ENCODE data around the gene LRRC3. TPM values are rescaled to one million over a fixed set of nuclear protein-coding genes. Genes with fewer than 3 reads are reported as not detected.
"Not testable (repeated sequence)": the region's sequence is repeated elsewhere in the genome, so short reads cannot be mapped to it uniquely, and the experiment has no call there.

The LRRC3 gene
- total RNA-seq, 1 donor from 2014 or later = 10.4 TPM

DNA sequence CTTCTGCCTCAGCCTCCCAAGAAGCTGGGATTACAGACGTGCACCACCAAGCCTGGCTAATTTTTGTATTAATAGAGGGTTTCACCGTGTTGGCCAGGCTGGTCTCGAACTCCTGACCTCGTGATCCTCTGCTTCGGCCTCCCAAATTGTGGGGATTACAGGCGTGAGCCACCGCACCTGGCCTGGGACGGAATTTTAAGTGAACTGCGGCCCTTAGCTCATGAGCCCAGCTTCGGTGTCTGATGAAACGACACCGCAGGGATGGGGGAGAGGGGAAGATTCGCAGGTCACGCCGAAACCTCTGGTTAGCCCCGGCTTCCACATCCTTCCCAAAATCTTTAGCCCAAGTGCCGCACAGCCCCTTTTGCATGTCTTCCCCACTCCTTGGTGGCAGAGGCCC is 39.1 kb downstream of the LRRC3 start:
- DNase-seq (ENCODE audit: extremely low read depth, low read depth, low spot score) = no peak

DNA sequence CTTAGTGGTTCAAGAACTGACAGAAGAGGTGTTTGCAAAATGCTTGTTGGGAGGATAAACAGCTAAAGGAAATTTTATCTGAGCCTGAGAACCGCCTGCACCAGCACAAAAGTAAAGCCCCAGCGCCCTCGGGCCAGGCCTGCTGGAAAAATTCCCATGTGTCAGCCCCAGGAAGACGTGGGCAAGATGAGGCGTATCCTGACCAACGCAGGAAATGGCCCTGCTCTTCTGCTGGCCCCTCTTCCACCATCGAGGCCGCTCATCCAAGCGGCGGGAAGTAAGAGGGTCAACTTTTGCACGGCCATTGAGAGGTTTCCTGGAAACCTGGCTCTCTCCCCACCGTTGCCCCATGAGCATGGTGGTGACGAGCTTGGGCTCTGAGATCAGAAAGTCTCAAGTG is 39.6 kb downstream of the LRRC3 start:
- no peak for DNase-seq (ENCODE audit: extremely low read depth, low read depth, low spot score)

DNA sequence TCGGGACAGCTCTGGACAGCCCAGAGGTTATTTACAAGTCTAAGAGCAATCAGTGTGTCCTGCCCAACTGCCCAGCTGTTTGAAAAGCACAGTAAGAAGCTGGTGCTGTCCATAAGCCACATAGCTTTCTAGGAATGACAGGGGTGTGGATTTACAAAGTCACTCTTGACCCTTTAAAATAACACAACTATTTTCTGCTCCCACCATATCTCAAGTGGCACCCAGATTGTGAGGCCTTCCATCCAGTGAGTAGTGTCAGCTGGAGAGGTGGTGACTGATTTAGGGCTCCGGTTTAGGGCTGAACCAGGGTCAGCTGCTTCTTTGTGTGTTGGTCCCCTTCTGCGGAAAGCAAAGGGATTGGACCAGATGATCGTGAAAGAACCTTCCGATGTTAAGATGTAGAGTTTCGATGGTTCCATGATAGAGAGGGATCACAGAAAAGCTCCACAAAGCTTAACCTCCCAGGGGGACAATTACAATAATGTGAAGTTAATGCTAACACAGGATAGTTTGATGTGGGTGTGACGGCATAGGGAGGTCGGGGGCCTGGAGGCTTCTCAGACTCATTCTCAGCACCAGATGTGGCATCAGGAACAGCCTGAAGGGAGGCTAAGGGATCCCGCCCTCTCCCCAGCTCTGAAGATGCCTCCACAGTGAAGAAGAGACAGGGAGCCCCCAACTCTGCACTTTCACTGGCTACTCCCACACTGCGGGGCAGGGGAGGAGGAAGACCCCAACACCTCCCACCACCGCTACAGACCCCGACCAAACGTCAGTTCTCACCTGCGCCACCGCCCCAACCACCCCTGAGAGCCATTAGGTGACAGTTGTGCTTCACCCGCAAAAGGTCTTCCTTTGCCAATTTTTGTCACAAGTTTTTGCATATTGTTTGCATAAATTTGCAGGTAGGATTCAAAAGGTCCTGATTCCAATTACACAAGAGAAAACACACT is 40.6 kb downstream of the LRRC3 start:
- no peak for DNase-seq (ENCODE audit: extremely low read depth, low read depth, low spot score)

DNA sequence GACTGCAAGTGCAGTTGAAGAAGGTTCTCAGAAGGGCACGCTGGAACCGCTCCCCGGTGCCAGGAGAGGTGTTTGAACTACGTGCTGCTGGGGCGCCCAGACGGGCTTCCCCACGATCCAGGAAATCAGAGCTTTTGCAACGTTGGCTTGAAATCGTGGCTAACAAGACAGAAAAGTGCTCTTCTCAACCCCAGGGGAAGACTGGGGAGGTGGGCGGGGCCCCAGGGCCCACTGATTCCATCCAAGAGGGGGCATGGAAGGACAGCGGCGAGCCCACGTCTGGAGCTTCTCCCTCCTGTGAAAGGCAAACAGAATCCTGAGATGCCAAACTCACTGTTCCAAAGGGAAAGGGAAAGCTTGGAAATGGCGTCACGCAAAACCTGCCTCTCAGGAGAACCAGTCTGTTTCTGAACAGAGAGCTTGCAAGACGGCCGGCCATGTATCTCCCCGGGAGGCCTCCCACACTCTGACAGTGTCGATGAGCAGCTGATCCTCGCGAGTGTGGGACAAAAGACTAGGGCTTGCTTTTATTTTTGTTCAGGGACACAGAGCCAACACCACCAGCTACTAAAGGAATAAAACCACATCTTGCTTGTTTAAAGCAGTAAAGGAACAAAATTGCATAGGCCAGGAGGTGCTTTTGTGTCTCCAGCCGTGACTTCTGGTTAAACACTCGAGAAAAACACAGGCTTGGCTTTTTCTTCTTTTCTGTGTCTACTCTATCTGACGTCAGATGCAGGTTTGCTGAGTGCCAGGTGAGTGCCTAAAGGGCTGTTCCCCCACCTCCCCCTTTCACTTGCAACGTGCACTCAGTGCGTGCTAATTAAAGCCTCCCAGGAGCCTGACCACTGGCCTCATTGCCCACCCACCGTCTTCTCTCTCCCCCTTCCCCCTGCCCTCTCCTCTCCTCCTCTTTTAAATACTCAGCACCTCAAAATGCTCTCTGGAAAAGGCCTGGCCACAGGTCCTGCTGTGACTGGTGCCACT is 41.5 kb downstream of the LRRC3 start:
- DNase-seq (ENCODE audit: extremely low read depth, low read depth, low spot score) = no peak

DNA sequence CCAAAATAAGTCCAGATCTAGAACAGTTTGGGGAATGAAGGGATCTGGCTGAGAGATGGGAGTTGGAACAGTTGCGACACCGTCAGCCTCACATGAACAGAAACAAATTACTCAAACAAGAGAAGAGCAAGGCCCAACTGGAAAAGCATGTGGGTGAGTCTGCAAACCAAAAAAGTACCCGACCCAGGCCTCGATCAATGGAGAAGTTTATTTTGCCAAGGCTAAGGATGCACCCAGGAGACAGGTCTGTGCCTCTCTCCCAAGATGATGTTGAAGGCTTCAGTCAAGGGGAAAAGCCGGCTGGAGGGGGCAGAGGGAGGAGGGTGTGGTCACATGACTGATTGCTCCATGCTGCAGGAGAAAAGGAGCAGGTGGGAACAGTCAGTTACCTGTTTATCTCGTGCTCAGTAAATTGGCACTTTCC is 42.4 kb downstream of the LRRC3 start:
- no peak for DNase-seq (ENCODE audit: extremely low read depth, low read depth, low spot score)

DNA sequence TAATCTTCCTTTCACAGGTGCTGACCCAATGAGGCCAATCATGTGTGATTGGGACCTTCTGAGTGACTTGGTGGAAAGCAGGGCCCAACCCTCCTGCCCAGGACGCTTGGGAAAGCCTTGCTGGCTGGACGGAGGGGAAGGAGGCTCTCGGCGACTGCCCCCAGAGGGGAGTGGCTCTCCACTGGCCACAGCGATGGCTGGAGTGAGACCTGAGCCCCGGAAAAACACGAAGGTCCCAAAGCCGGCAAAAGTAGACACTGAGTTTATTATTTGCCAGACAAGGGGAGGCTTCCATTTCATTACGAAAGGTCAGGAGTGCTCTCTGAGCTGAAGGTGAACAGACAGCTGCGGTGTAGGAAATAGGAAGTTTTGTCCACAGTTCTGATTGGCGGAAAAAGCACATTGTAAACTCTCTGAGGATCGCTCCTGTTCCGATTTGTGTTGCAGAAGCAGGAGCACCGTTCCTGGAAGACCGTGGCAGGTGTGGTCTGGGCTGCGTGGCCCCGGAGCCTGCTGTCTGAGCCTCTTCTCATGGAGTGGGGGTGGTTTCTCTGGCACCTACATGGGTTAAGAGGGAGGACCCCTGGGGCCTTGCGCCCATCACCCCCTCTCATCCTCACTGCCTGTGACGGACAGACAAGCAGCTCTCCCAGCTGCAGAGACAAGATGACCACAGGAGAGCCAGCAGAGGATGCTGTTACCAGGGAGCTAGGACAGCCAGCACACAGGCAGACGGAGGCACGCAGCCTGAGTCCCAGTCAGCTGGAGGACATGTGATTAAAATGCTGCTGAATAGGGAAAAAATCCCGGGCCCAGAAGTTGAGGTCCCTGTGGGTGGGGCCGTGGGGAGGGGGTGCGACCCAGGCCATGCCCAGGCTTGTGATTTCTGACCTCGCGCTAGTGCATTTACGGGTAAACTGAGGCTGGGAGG is 43.2 kb downstream of the LRRC3 start:
- DNase-seq (ENCODE audit: extremely low read depth, low read depth, low spot score) = no peak

DNA sequence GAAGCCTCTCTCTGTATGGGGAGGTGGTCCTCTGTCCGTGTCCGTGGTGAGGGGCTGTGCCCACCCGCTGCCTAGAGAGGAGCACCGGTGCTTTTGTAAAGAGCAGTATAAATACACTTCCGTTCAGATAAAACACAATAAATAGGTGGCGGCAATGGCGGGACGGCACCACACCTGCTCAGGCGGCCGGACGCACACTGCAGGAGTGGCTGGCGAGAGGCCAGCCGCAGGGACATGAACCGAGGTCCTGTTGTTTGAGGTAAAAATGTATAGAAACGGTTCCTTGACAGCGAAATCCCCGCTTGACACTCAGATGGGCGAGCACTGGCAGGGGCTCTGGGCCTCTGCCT is 43.9 kb downstream of the LRRC3 start:
- no peak for DNase-seq (ENCODE audit: extremely low read depth, low read depth, low spot score)

DNA sequence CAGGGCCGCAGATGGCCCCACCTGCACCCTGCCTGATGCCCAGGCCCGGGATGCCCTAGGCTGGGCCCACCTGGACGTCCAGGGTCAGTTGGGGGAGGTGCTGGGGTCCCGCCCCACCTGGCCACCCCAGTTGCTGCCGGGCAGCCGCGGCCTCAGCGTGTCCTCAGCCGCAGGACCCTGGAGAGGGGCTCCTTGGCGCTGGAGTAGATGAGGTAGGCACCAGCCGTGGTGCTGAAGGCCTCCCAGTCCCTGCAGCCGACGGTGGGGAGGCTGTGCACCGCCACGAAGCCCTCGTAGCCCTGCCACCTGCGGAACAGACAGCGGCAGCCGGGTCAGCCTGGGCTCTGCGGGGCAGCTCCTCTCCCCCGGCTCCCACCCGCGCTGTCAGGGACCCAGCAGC is 44.3 kb downstream of the LRRC3 start:
- no peak for DNase-seq (ENCODE audit: extremely low read depth, low read depth, low spot score)

DNA sequence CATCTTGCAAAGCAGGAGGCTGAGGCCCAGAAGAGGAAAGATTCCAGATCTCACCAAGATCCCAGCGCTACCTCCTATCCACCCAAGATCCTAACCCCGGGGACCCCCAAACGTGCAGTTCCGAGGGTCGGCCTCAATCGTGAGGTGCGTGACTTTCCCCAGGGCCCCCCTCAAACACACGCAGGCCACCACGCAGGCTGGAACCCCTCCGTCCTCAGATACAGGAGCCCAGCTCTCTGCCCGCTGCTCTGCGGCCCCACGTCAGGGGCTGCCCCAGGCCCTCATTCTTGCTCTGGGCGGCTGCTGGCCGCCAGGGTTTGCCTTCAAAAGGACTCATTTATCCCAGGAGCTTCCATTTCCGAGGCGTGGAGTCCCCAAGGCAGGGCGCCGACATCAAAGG is 44.8 kb downstream of the LRRC3 start:
- no peak for DNase-seq (ENCODE audit: extremely low read depth, low read depth, low spot score)

DNA sequence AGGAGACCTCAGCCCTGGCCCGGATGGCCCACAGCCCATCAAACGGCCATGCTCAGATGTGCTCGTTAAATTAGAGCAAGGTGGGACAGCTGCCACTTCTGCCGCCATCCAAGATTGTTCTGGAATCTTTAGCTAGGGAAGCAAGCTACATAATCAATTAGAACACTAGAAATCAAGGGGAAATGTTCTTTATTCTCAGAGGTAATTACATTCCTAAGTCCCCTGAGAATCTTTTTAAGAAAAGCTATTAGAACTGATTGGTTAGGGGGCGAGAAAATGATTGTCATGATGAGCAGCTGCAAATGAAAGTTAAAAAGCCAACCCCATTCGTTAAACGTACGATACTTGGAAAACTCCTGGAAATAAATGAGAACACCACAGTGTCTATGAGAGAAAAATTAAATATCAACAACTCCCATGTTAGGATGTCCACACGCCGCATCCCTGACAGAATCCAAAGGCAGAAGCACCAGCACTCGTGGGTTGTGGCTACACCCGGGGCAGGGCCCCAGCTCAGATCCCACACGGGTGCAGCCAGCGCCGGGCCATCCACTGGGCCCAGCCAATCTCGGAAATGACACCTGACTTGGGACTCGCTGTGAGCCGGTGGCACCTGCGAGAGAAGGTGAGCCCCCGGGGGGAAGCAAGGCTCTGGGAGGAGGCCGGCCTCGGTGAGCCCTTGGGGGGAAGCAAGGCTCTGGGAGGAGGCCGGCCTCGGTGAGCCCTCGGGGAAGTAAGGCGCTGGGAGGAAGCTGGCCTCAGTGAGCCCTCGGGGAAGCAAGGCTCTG is 47.1 kb downstream of the LRRC3 start:
- DNase-seq (ENCODE audit: extremely low read depth, low read depth, low spot score) = no peak

DNA sequence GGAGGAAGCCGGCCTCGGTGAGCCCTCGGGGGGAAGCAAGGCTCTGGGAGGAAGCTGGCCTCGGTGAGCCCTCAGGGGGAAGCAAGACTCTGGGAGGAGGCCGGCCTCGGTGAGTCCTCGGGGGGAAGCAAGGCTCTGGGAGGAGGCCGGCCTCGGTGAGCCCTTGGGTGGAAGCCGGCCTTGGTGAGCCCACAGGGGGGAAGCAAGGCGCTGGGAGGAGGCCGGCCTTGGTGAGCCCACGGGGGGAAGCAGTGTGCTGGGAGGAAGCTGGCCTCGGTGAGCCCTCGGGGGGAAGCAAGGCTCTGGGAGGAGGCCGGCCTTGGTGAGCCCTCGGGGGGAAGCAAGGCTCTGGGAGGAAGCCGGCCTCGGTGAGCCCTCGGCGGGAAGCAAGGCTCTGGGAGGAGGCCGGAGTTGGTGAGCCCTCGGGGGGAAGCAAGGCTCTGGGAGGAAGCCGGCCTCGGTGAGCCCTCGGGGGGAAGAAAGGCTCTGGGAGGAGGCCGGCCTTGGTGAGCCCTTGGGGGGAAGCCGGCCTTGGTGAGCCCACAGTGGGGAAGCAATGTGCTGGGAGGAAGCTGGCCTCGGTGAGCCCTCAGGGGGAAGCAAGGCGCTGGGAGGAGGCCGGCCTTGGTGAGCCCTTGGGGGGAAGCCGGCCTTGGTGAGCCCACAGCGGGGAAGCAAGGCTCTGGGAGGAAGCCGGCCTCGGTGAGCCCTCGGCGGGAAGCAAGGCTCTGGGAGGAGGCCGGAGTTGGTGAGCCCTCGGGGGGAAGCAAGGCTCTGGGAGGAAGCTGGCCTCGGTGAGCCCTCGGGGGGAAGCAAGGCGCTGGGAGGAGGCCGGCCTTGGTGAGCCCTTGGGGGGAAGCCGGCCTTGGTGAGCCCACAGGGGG is 47.9 kb downstream of the LRRC3 start:
- not testable (repeated sequence) for DNase-seq (ENCODE audit: extremely low read depth, low read depth, low spot score)

DNA sequence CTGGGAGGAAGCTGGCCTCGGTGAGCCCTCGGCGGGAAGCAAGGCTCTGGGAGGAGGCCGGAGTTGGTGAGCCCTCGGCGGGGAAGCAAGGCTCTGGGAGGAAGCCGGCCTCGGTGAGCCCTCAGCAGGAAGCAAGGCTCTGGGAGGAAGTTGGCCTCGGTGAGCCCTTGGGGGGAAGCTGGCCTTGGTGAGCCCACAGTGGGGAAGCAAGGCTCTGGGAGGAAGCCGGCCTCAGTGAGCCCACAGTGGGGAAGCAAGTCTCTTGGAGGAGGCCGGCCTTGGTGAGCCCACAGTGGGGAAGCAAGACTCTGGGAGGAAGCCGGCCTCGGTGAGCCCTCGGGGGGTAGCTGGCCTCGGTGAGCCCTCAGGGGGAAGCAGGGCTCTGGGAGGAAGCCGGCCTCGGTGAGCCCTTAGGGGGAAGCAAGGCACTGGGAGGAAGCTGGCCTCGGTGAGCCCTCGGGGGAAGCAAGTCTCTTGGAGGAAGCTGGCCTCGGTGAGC is 48.6 kb downstream of the LRRC3 start:
- no peak for DNase-seq (ENCODE audit: extremely low read depth, low read depth, low spot score)

DNA sequence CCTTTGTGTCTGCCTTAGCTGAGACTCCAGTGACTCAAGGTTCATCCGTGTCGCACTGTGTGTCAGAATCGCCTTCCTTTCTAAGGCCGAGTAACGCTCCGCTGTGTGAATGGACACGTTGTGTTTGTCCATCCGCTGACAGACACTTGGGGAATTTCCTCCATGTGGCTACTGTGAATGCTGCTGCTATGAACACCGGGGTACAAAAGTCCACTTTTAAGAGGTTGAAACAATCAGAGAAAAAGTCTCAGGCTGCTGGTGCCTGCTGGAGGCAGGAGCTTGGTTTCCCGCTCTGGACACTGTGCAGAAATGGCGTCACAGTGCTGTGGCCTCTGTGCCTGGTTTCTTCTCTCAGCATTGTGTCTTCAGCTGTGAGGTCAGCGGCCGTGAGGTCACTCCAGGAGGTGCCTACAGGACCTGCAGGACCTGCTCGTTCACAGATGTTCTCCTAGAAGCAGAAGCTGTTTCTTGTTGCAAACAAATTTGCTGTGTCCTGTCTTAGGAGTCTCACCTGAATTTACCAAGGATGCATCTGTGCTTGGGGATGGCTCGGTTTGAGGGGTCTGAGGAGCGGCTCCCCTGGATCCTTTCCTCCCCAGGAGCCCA is 50.5 kb downstream of the LRRC3 start:
- DNase-seq (ENCODE audit: extremely low read depth, low read depth, low spot score) = no peak

DNA sequence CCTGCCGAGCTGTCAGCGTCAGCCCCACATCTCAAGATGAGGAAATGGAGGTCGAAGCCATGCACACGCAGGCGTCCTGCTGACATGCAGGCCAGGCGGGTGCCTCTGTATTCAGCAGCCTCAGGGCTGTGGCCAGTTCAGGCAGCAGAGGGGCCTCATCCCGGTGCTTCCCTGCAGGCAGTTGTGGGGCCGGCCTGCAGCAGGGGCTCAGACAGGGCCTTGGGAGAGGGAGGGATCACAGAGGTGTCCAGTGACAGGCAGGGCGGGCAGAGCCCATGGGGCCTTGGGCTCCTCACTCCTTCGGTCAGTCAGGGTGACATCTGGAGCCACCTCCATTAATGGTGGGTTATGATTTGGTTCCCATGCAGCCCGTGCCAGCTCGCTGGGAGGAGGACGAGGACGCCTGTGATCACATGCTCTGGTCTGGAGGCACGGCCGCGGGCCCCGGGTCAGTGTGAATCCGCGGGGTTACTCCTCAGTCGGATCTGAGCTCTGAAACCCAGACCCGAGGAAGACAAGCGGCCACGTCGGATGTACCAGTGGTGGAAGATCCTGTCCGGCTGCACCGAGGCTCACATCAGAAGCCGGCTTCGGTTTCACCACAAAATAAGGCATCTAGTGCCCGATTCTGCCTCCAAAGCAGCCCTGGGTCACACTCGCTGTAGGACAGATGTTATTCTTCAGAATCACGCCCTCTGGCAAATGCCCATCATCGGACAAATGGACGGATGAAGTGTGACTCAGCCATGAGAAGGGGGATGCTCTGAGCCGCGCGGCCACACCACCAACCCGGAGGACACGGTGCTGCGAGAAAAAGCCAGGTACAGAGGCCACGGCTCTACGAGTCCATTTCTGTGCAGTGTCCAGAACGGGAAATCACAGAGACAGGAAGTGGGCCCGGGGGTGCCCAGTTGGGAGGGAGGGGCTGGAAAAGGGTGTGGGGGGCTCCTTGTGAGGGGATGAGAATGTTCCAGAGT is 51.3 kb downstream of the LRRC3 start:
- DNase-seq (ENCODE audit: extremely low read depth, low read depth, low spot score) = no peak

DNA sequence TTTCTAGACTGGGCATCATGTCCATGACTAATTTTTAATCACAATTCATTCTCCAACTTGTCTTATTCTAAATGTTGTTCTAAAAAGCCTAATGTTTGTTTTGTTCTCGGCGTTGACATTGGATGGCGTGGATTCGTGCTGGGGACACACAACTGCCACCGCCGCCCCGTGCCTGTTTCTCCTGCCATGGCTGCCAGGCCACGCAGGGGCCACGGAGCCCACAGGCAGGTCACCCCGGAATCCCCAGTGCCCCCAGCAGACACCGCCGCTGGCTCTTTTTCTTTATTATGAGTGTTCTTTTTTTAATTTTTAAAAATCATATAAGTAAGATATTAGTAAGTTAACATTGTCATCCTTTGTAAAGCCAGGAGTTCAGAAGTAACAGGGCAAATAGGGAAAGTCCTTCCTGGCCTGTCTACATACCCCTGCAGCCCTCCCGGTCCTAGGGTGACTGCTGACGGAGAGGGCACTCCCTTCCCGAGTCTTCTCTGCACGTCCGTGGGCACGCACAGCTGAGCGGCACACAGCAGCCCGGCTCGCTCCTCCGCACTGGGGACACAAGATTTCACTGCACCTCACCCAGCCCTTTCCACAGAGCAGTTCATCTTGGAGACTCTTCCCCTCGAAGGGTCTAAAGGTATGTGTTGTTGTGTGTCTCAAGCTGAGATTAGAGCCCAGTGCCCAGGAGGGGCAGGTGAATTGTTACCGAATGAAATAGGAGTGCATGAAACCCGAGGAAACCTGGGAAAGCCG is 52.5 kb downstream of the LRRC3 start:
- no peak for DNase-seq (ENCODE audit: extremely low read depth, low read depth, low spot score)

DNA sequence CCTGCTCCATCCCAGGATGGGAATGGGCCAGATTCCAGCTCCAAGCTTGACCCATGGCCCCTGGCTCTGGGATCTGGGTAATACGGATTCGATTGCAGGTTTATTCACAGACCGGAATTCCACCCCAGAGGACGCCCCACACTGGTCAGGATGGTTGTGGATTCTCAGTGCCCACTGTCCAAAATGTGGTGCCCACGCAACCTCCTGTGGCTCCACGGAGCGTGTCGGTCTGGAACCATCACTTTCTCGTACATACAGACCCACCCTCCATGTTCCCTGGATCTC is 53.1 kb downstream of the LRRC3 start:
- DNase-seq (ENCODE audit: extremely low read depth, low read depth, low spot score) = no peak

Data from glomerular endothelial cell (primary cell).